ENCODE data around the gene CSGALNACT2. TPM values are rescaled to one million over a fixed set of nuclear protein-coding genes. Genes with fewer than 3 reads are reported as not detected.

The CSGALNACT2 gene
- total RNA-seq, 1 experiment from 2014 or later = 5.1 TPM

DNA sequence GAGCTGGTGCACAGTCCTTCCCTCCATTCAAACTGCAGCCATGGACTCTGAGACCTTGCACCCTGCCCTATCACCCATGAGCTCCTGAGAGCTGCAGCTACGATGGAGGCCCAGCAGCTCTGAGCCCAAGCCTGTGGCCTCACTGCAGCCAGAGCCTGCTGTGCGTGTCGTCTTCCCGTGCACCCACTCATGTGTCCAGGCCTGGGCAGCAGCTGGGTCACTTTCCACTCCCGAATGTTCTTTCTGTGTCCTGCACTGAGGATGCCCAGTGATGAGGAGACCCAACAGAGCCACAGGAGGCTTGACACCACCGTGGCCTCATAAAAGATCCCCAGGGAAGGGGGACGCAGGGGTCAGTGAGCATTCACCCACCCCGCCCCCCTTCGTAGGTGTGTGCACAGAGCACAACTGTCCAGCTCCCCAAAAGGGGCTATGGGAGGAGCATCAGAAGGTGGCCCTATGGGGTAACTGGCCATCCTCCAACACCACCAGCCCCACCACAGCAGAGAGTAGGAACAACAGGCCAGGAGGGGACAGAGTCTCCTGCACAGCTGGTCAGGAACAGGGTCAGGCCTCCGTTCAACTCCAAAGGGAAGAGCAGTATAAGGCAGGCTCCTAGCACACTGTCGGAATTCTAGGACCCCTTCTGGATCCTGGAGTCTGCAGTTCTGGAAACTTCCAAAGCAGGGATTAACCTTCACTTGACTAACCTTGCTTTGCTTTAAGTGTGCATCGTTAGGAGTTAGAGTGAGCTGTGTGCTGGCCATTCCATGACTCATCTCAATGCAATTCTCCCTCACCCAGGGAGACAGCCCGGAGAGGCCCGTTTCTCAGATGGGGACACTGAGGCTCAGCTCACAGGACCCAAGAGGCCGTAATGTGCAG is 76.1 kb downstream of the CSGALNACT2 start (continued):
- TF ChIP-seq ZBTB43 (CRISPR knock-in tag; IDR thresholded peaks at IDR 0.05) (no peak), ELF4 (CRISPR knock-in tag; IDR thresholded peaks at IDR 0.05; ENCODE audit: low read depth) (no peak), CBFB (CRISPR knock-in tag; IDR thresholded peaks at IDR 0.05; ENCODE audit: low read depth) (no peak), ATF1 (CRISPR knock-in tag; IDR thresholded peaks at IDR 0.05) (no peak), EMX1 (CRISPR knock-in tag; IDR thresholded peaks at IDR 0.05) (no peak)

DNA sequence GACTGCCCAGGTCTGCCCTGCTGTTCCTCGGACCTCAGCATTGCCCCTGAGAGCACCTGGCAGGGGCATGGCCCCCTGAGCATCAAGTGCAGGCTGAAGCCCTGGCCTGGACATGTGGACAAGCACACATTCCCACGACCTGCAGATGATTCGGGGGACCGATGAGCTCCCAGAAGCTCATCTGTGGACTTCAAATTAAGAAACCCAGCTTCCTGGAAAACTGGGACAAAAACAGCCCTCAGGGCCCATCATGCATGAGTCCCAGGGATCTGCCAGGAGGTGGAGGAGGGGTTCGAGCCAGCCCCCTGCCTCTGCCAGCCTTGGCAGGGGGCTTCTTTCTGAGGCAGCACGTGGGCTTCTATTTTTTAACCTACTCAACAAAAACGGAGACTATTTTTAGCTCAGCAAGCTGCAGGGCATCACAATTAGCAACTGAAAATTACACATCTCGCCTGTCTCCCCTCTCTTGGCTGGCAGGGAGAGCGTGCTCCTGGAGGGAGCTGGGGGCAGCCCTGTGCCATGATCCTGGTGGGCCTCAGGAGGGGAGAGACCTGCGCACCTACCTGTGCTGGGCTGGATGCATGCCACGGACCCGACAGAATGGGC is 76.8 kb downstream of the CSGALNACT2 start:
- no peak overlapping the region for H3K4me3 Mint-ChIP-seq
- H3K27ac Mint-ChIP-seq = no peak overlapping the region
- H3K27me3 Mint-ChIP-seq (ENCODE audit: low read depth) = no peaks in the 10 kb centered on the region
- CTCF ChIA-PET = interaction anchor here (0.7 to 3.8 kb wide), 5 partner anchors 10 to 136 kb away, joined by 3 to 16 read pairs (median 14); no protein-coding TSS in a partner anchor
- peaks cover 5% of the 10 kb centered on the region for H3K4me1 Mint-ChIP-seq
- ATAC-seq = no peak
- H3K9me3 Mint-ChIP-seq = no peaks in the 10 kb centered on the region
- no peak for DNase-seq (ENCODE audit: low spot score)
- H3K36me3 Mint-ChIP-seq = no peaks in the 10 kb centered on the region
- TF ChIP-seq NFATC4 (CRISPR knock-in tag; IDR thresholded peaks at IDR 0.05) (no peak), ZNF232 (CRISPR knock-in tag; IDR thresholded peaks at IDR 0.05) (no peak), ZNF263 (CRISPR knock-in tag; IDR thresholded peaks at IDR 0.05; ENCODE audit: low read depth) (no peak), ZMAT4 (CRISPR knock-in tag; IDR thresholded peaks at IDR 0.05) (no peak), CBFB (CRISPR knock-in tag; IDR thresholded peaks at IDR 0.05; ENCODE audit: low read depth) (no peak), ATF2 (CRISPR knock-in tag; IDR thresholded peaks at IDR 0.05; ENCODE audit: borderline replicate concordance, low read depth) (no peak)
- POLR2A ChIA-PET = no interaction called here

GRCh38 chr10:43215758-43216455 is 77.7 kb downstream of the CSGALNACT2 start:
- ATAC-seq (no peak), DNase-seq (ENCODE audit: low spot score) (no peak)
- no peaks in the 10 kb centered on the region for H3K9me3 Mint-ChIP-seq
- no peaks in the 10 kb centered on the region for H3K27me3 Mint-ChIP-seq (ENCODE audit: low read depth)
- H3K36me3 Mint-ChIP-seq = no peaks in the 10 kb centered on the region
- H3K4me1 Mint-ChIP-seq = peaks cover 5% of the 10 kb centered on the region
- ChIA-PET POLR2A (no interaction called here), CTCF (interaction anchor here (1.2 to 3.8 kb wide), 4 partner anchors 11 to 14 kb away, joined by 3 to 16 read pairs (median 14); no protein-coding TSS in a partner anchor)
- H3K27ac Mint-ChIP-seq = no peak overlapping the region
- no peak overlapping the region for H3K4me3 Mint-ChIP-seq
- TF ChIP-seq ZNF232 (CRISPR knock-in tag; IDR thresholded peaks at IDR 0.05) (no peak), ZBTB43 (CRISPR knock-in tag; IDR thresholded peaks at IDR 0.05) (no peak), ZNF425 (CRISPR knock-in tag; conservative IDR thresholded peaks at IDR 0.05) (no peak), CTCF (IDR thresholded peaks at IDR 0.05) (no peak), CREM (CRISPR knock-in tag; IDR thresholded peaks at IDR 0.05) (no peak)
- TF ChIP-seq, protein P1, sequence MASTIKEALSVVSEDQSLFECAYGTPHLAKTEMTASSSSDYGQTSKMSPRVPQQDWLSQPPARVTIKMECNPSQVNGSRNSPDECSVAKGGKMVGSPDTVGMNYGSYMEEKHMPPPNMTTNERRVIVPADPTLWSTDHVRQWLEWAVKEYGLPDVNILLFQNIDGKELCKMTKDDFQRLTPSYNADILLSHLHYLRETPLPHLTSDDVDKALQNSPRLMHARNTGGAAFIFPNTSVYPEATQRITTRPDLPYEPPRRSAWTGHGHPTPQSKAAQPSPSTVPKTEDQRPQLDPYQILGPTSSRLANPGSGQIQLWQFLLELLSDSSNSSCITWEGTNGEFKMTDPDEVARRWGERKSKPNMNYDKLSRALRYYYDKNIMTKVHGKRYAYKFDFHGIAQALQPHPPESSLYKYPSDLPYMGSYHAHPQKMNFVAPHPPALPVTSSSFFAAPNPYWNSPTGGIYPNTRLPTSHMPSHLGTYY (CRISPR knock-in tag; IDR thresholded peaks at IDR 0.05) = no peak
- TF ChIP-seq, protein P2, sequence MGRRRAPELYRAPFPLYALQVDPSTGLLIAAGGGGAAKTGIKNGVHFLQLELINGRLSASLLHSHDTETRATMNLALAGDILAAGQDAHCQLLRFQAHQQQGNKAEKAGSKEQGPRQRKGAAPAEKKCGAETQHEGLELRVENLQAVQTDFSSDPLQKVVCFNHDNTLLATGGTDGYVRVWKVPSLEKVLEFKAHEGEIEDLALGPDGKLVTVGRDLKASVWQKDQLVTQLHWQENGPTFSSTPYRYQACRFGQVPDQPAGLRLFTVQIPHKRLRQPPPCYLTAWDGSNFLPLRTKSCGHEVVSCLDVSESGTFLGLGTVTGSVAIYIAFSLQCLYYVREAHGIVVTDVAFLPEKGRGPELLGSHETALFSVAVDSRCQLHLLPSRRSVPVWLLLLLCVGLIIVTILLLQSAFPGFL (CRISPR knock-in tag; IDR thresholded peaks at IDR 0.05; ENCODE audit: borderline replicate concordance) = no peak
